Endothelial cell of umbilical vein (primary cell): Measurements from ENCODE around the gene CHMP1A. TPM values are rescaled to one million over a fixed set of nuclear protein-coding genes. Genes with fewer than 3 reads are reported as not detected.

Experiments used
- BruUV-seq: library from RNA; stranded (reverse); fragments of 400-500 nt; replicated peaks from 2 replicates; lab custom pipeline; 2021; lab: Mats Ljungman, UMichigan
- CTCF ChIA-PET: fragments of 300-600, 350-600 bp; sonication (Branson Sonifier 250); formaldehyde crosslinking; loops from one replicate; lab custom pipeline; 2021; ENCODE audit warnings: antibody characterized with exemption, inconsistent platforms; lab: Charles Lee
- POLR2A ChIA-PET: fragments of 300-600, 350-600 bp; sonication (Branson Sonifier 250); formaldehyde crosslinking; loops from one replicate; lab custom pipeline; 2021; ENCODE audit warnings: antibody characterized with exemption, inconsistent platforms; lab: Charles Lee
- DNase-seq: peaks from one replicate; pipeline ENCODE4 v3.0.0-alpha.2; 2011; ENCODE audit warnings: low read depth, low spot score
- FAIRE-seq: peaks from 2 replicates; lab custom pipeline; 2011; peaks lifted over from hg19 to GRCh38; lab: Jason Lieb, UNC
- H2AFZ ChIP-seq: 2 replicates; pipeline ENCODE4 v1.6.0; 2012; ENCODE audit warnings: low read depth, low read length, control low read depth, inconsistent platforms
- H3K27ac ChIP-seq: 2 replicates; pipeline ENCODE4 v1.5.1; 2011; ENCODE audit warnings: low read depth, mild to moderate bottlenecking, control low read depth, low read length, moderate library complexity; ENCODE audit not compliant: insufficient read depth
- H3K27me3 ChIP-seq, 2 experiments: 2 replicates each; pipeline versions ENCODE4 v1.6.0 to v1.6.1; 2011; ENCODE audit warnings: low read length in 2 of 2, mixed read lengths in 1 of 2; ENCODE audit not compliant: control insufficient read depth in 2 of 2, insufficient read depth in 2 of 2
- H3K36me3 ChIP-seq, 2 experiments: 2 replicates in 1 of 2; 3 replicates in 1 of 2; pipeline ENCODE4 v1.5.1; 2011; ENCODE audit warnings: low read length in 2 of 2, mild to moderate bottlenecking in 1 of 2, moderate library complexity in 1 of 2; ENCODE audit not compliant: control insufficient read depth in 2 of 2, insufficient read depth in 2 of 2; ENCODE audit errors: extremely low read depth in 1 of 2
- H3K4me1 ChIP-seq: 3 replicates; pipeline ENCODE4 v1.5.1; 2011; ENCODE audit warnings: mild to moderate bottlenecking, low read length; ENCODE audit not compliant: control insufficient read depth, insufficient read depth; ENCODE audit errors: extremely low read depth
- H3K4me2 ChIP-seq: 2 replicates; pipeline ENCODE4 v1.6.1; 2011; ENCODE audit warnings: low read length, control low read depth, mixed read lengths; ENCODE audit not compliant: insufficient read depth
- H3K4me3 ChIP-seq, 3 experiments: fragments of 200-600 bp in 1 of 3; sonication (generic), shearing (Covaris generic) in 1 of 3; replicated peaks in 1 of 3; 2 replicates each; pipeline ENCODE4 v1.5.1; 2011 to 2016; ENCODE audit warnings: control low read depth in 3 of 3, low read length in 3 of 3, mild to moderate bottlenecking in 2 of 3, inconsistent platforms in 1 of 3, low read depth in 1 of 3, moderate library complexity in 1 of 3; ENCODE audit not compliant: insufficient read depth in 1 of 3
- H3K79me2 ChIP-seq: 2 replicates; pipeline ENCODE4 v1.6.0; 2012; ENCODE audit warnings: low read length, inconsistent platforms; ENCODE audit not compliant: control insufficient read depth, insufficient read depth
- H3K9ac ChIP-seq: replicated peaks from 2 replicates; pipeline ENCODE3; 2011; ENCODE audit warnings: low read length, control low read depth; ENCODE audit not compliant: insufficient read depth; ENCODE audit errors: extremely low read depth
- H3K9me1 ChIP-seq: replicated peaks from 3 replicates; pipeline ENCODE4 v1.6.0; 2011; ENCODE audit warnings: mild to moderate bottlenecking, low read length; ENCODE audit not compliant: control insufficient read depth, insufficient read depth; ENCODE audit errors: extremely low read depth
- H3K9me3 ChIP-seq: replicated peaks from 2 replicates; pipeline ENCODE4 v1.5.1; 2012; ENCODE audit warnings: low read length, inconsistent platforms; ENCODE audit not compliant: control insufficient read depth, insufficient read depth
- H4K20me1 ChIP-seq: replicated peaks from 2 replicates; pipeline ENCODE3; 2011; ENCODE audit warnings: mild to moderate bottlenecking, low read length; ENCODE audit not compliant: control insufficient read depth, insufficient read depth; ENCODE audit errors: extremely low read depth
- EZH2 ChIP-seq: IDR thresholded peaks from 2 replicates; pipeline ENCODE4 v1.6.1; 2012; ENCODE audit warnings: borderline replicate concordance, low read depth, mild to moderate bottlenecking, moderate library complexity, low read length, inconsistent platforms; ENCODE audit not compliant: severe bottlenecking
- FOS ChIP-seq: IDR thresholded peaks from 2 replicates; pipeline ENCODE4 v1.6.1; 2011; ENCODE audit warnings: mild to moderate bottlenecking, low read length, moderate library complexity, borderline replicate concordance; ENCODE audit not compliant: insufficient read depth
- GATA2 ChIP-seq: IDR thresholded peaks from 2 replicates; pipeline ENCODE4 v1.7.0; 2011; ENCODE audit warnings: low read depth, mild to moderate bottlenecking, moderate library complexity, mixed read lengths, low read length; ENCODE audit not compliant: insufficient read length, insufficient read depth
- JUN ChIP-seq: IDR thresholded peaks from 2 replicates; pipeline ENCODE4 v1.6.1; 2011; ENCODE audit warnings: borderline replicate concordance, low read depth; ENCODE audit not compliant: insufficient read length, insufficient read depth
- MYC ChIP-seq: IDR thresholded peaks from one replicate; pipeline ENCODE4 v1.6.1; 2011; ENCODE audit warnings: mild to moderate bottlenecking, low read depth, low read length
- POLR2A ChIP-seq: IDR thresholded peaks from 2 replicates; pipeline ENCODE4 v1.6.1; 2012; ENCODE audit warnings: low read depth, mild to moderate bottlenecking, control low read depth, low read length
- POLR2AphosphoS5 ChIP-seq: IDR thresholded peaks from 2 replicates; pipeline ENCODE4 v1.6.1; 2012; ENCODE audit warnings: low read depth, mild to moderate bottlenecking, control low read depth, low read length, moderate library complexity; ENCODE audit not compliant: insufficient read depth
- dilution Hi-C: fragments of 300-500 bp; cut with MboI; formaldehyde crosslinking; loops from one replicate; pipeline ENCODE4 v1.15.0; 2019; ENCODE audit warnings: low sequenced_read_pairs; ENCODE audit not compliant: extremely low pct_ligation_motif_present
- intact Hi-C: fragments of 100-400 bp; cut with micrococcal nuclease; formaldehyde crosslinking; loops from one replicate; pipeline ENCODE4 v1.10.0; 2022
- polyA plus RNA-seq, 4 experiments: library from polyadenylated mRNA; depleted of rRNA in 3 of 4; stranded (reverse) in 3 of 4; unstranded in 1 of 4; fragments of >200 nt; gene quantifications; 2 replicates each; pipeline versions ENCODE4 v1.2.1 to v1.2.3, GENCODE V29; 2011 to 2012; ENCODE audit warnings: missing spikeins in 1 of 4
- total RNA-seq: library from RNA; stranded (reverse); gene quantifications from 2 replicates; pipeline ENCODE4 v1.2.3, GENCODE V29; 2021
- TF ChIP-seq, protein P1 (sequence below): IDR thresholded peaks from 2 replicates; pipeline ENCODE4 v1.6.1; 2011; ENCODE audit not compliant: insufficient read depth, insufficient read length
- TF ChIP-seq, protein P2 (sequence below), 2 donors: IDR thresholded peaks; 1 replicate in 1 of 2; 2 replicates in 1 of 2; pipeline ENCODE4 v1.5.1; 2011; ENCODE audit warnings: low read length in 2 of 2, mild to moderate bottlenecking in 2 of 2, moderate library complexity in 2 of 2, control low read depth in 1 of 2, inconsistent platforms in 1 of 2, low read depth in 1 of 2; ENCODE audit not compliant: insufficient read depth in 1 of 2; ENCODE audit errors: extremely low read depth in 1 of 2

CHMP1A gene
- total and polyA plus RNA-seq, 2 donors (not counting 3 experiments of a cell fraction or from before 2014, with no cell fraction given) = 83.9 to 101 TPM

DNA sequence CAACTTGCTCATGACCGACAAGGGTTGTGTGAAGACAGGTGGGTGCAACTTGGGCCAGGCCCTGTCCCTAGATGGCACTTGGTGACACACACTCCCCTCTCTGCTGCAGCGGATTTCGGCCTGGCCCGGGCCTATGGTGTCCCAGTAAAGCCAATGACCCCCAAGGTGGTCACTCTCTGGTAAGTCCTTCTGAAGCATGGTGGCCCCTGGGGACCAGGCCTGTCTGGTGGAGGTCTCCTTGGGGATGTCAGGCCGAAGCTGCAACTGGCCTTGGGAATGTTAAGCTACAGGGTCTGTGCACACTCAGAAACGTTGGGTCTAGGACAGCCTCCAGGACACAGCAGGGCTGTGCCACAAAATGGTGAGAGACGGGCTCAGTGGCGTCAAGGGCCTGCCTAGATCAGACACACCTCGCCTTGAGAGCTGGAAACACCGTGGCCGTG is 35.8 kb upstream of the CHMP1A start:
- Histone ChIP-seq H3K27ac (no peak overlapping the region), H3K9me1 (no peaks in the 10 kb centered on the region), H3K4me2 (no peak overlapping the region), H2AFZ (no peak overlapping the region), H3K9me3 (no peaks in the 10 kb centered on the region), H4K20me1 (no peaks in the 10 kb centered on the region), H3K27me3 (no peaks in the 10 kb centered on the region), H3K9ac (no peak overlapping the region), H3K36me3 (peaks cover 3 to 39% of the 10 kb centered on the region in 2 experiments), H3K79me2 (peaks cover 2% of the 10 kb centered on the region), H3K4me3 (no peak overlapping the region), H3K4me1 (no peaks in the 10 kb centered on the region)
- CTCF ChIA-PET = no interaction called here
- no peak for FAIRE-seq
- TF ChIP-seq JUN (no peak), EZH2 (no peak), MYC (no peak), GATA2 (no peak), POLR2AphosphoS5 (no peak), POLR2A (no peak), FOS (no peak)
- TF ChIP-seq, protein P1, sequence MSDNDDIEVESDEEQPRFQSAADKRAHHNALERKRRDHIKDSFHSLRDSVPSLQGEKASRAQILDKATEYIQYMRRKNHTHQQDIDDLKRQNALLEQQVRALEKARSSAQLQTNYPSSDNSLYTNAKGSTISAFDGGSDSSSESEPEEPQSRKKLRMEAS = no peak
- TF ChIP-seq, protein P2, sequence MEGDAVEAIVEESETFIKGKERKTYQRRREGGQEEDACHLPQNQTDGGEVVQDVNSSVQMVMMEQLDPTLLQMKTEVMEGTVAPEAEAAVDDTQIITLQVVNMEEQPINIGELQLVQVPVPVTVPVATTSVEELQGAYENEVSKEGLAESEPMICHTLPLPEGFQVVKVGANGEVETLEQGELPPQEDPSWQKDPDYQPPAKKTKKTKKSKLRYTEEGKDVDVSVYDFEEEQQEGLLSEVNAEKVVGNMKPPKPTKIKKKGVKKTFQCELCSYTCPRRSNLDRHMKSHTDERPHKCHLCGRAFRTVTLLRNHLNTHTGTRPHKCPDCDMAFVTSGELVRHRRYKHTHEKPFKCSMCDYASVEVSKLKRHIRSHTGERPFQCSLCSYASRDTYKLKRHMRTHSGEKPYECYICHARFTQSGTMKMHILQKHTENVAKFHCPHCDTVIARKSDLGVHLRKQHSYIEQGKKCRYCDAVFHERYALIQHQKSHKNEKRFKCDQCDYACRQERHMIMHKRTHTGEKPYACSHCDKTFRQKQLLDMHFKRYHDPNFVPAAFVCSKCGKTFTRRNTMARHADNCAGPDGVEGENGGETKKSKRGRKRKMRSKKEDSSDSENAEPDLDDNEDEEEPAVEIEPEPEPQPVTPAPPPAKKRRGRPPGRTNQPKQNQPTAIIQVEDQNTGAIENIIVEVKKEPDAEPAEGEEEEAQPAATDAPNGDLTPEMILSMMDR (IDR thresholded peaks at IDR 0.05; ENCODE audit: extremely low read depth in 1 of 2, insufficient read depth in 1 of 2, low read depth in 1 of 2, low read length in 2 of 2) = no peak
- intact Hi-C loops = no loop called here
- DNase-seq = no peak
- POLR2A ChIA-PET = no interaction called here
- dilution Hi-C loops = no loop called here
- no TSS peak for BruUV-seq
